CD4-positive, alpha-beta memory T cell (primary cell): ENCODE data around the gene HNRNPA1. TPM values are rescaled to one million over a fixed set of nuclear protein-coding genes. Genes with fewer than 3 reads are reported as not detected.

Experiments
- CTCF ChIA-PET: fragments of 350-600 bp; sonication (Branson Sonifier 250); formaldehyde crosslinking; loops from one replicate; lab custom pipeline; 2021; ENCODE audit warnings: inconsistent platforms; ENCODE audit not compliant: partially characterized antibody; lab: Charles Lee
- POLR2A ChIA-PET: fragments of 350-600 bp; sonication (Branson Sonifier 250); formaldehyde crosslinking; loops from one replicate; lab custom pipeline; 2021; ENCODE audit not compliant: partially characterized antibody; lab: Charles Lee
- DNase-seq, 5 donors: peaks; one replicate each; pipeline versions ENCODE4 v3.0.0 to v3.0.0-alpha.2; 2020 to 2022; ENCODE audit warnings: mixed read lengths in 1 of 5
- H3K27ac ChIP-seq: one replicate; pipeline ENCODE4 v1.7.0; 2013; ENCODE audit warnings: low read depth, low read length
- H3K27me3 ChIP-seq: 2 replicates; pipeline ENCODE4 v1.7.0; 2013; ENCODE audit warnings: mild to moderate bottlenecking, low read length, moderate library complexity; ENCODE audit not compliant: insufficient read depth
- H3K36me3 ChIP-seq: 2 replicates; pipeline ENCODE4 v1.7.0; 2013; ENCODE audit warnings: mild to moderate bottlenecking, low read length, moderate library complexity; ENCODE audit not compliant: insufficient read depth
- H3K4me1 ChIP-seq: 2 replicates; pipeline ENCODE4 v1.7.0; 2013; ENCODE audit warnings: mild to moderate bottlenecking, low read length, moderate library complexity; ENCODE audit not compliant: insufficient read depth
- H3K4me3 ChIP-seq, 2 donors: one replicate each; pipeline ENCODE4 v1.7.0; 2013; ENCODE audit warnings: low read length in 2 of 2, mild to moderate bottlenecking in 1 of 2
- H3K9me3 ChIP-seq, 2 donors: one replicate each; pipeline ENCODE4 v1.7.0; 2013; ENCODE audit warnings: low read length in 2 of 2, control low read depth in 1 of 2; ENCODE audit not compliant: control insufficient read depth in 1 of 2
- H3K27ac Mint-ChIP-seq, 7 donors: one replicate each; pipeline ENCODE4 v1.8.0; 2020 to 2021; ENCODE audit warnings: mixed read lengths in 7 of 7, mild to moderate bottlenecking in 6 of 7, inconsistent platforms in 3 of 7, moderate library complexity in 3 of 7
- H3K27me3 Mint-ChIP-seq, 2 donors: one replicate each; pipeline ENCODE4 v1.8.0; 2020 to 2021; ENCODE audit warnings: mixed read lengths in 2 of 2
- H3K36me3 Mint-ChIP-seq, 2 donors: one replicate each; pipeline ENCODE4 v1.8.0; 2020 to 2021; ENCODE audit warnings: mixed read lengths in 2 of 2, inconsistent platforms in 1 of 2, mild to moderate bottlenecking in 1 of 2
- H3K4me1 Mint-ChIP-seq, 4 donors: one replicate each; pipeline ENCODE4 v1.8.0; 2020 to 2021; ENCODE audit warnings: mixed read lengths in 4 of 4, mild to moderate bottlenecking in 1 of 4
- H3K4me3 Mint-ChIP-seq, 8 donors: one replicate each; pipeline ENCODE4 v1.8.0; 2020 to 2021; ENCODE audit warnings: mixed read lengths in 8 of 8, mild to moderate bottlenecking in 7 of 8, moderate library complexity in 6 of 8, inconsistent platforms in 3 of 8
- H3K9me3 Mint-ChIP-seq, 8 donors: one replicate each; pipeline ENCODE4 v1.8.0; 2020 to 2021; ENCODE audit warnings: mixed read lengths in 8 of 8, mild to moderate bottlenecking in 5 of 8, inconsistent platforms in 3 of 8, moderate library complexity in 1 of 8
- intact Hi-C: fragments of 100-400 bp; cut with micrococcal nuclease; formaldehyde crosslinking; loops from one replicate; pipeline ENCODE4 v1.15.1; 2023
- polyA plus RNA-seq, 2 donors: library from polyadenylated mRNA; unstranded; fragments of 300-500 nt; fragmentation: Illumina TruSeq; gene quantifications; one replicate each; pipeline ENCODE4 v1.2.3, GENCODE V29; 2021
- total RNA-seq, 2 experiments: library from RNA; stranded (reverse); gene quantifications; one replicate each; pipeline ENCODE4 v1.2.3, GENCODE V29; 2021

Gene HNRNPA1
- total and polyA plus RNA-seq, 4 experiments from 2014 or later: 756 to 1,061 (median 972) TPM

- H3K27me3 ChIP-seq: no peaks in the 10 kb centered on the region
- POLR2A ChIA-PET: interaction anchor here (0.8 to 2.4 kb wide), 2 partner anchors 29 to 38 kb away, joined by 3 to 8 read pairs; no protein-coding TSS in a partner anchor
Measured at GRCh38 chr12:54329759-54330158, 49.2 kb downstream of the HNRNPA1 start.

GRCh38 chr12:54330442-54330841, 49.9 kb downstream of the HNRNPA1 start:
- no peaks in the 10 kb centered on the region for H3K27me3 ChIP-seq
- H3K27ac ChIP-seq: peak overlapping the region; percentile 43
- intact Hi-C loops: no loop called here
- no peak for DNase-seq
- peaks cover 65% of the 10 kb centered on the region for H3K4me1 ChIP-seq
- no peaks in the 10 kb centered on the region for H3K27me3 Mint-ChIP-seq
- no peaks in the 10 kb centered on the region for H3K36me3 ChIP-seq
- peak overlapping the region; percentile 11 to 92 (median 86) for H3K27ac Mint-ChIP-seq
- H3K9me3 ChIP-seq: no peaks in the 10 kb centered on the region
- peaks cover 35 to 73% (median 50%) of the 10 kb centered on the region in 4 donors for H3K4me1 Mint-ChIP-seq
- H3K4me3 Mint-ChIP-seq: peak overlapping the region in 6 of 8 donors; percentile 15 to 78 (median 54)
- H3K36me3 Mint-ChIP-seq: peaks cover 0 to 5% of the 10 kb centered on the region in 2 donors
- no peaks in the 10 kb centered on the region for H3K9me3 Mint-ChIP-seq
- CTCF ChIA-PET: interaction anchor here (1.5 kb wide), 1 partner anchor 79 kb away, joined by 6 read pairs; no protein-coding TSS in a partner anchor
- POLR2A ChIA-PET: interaction anchor here (2.4 kb wide), 1 partner anchor 29 kb away, joined by 8 read pairs; no protein-coding TSS in a partner anchor
- no peak overlapping the region for H3K4me3 ChIP-seq

More at GRCh38 chr12:54329759-54330158, 49.2 kb downstream of the HNRNPA1 start:
- H3K4me3 Mint-ChIP-seq: peak overlapping the region in 2 of 8 donors; percentile 23 to 54
- H3K4me1 ChIP-seq: peaks cover 68% of the 10 kb centered on the region
- no peaks in the 10 kb centered on the region for H3K36me3 ChIP-seq
- no peaks in the 10 kb centered on the region for H3K27me3 Mint-ChIP-seq
- H3K27ac ChIP-seq: no peak overlapping the region
- H3K27ac Mint-ChIP-seq: peak overlapping the region; percentile 43 to 78 (median 65)
- no peaks in the 10 kb centered on the region for H3K9me3 ChIP-seq
- peaks cover 0 to 2% (median 0%) of the 10 kb centered on the region in 8 donors for H3K9me3 Mint-ChIP-seq
- no peak for DNase-seq
- no peak overlapping the region for H3K4me3 ChIP-seq
- H3K4me1 Mint-ChIP-seq: peaks cover 40 to 80% (median 57%) of the 10 kb centered on the region in 4 donors
- intact Hi-C loops: no loop called here
- peaks cover 0 to 10% of the 10 kb centered on the region in 2 donors for H3K36me3 Mint-ChIP-seq
- CTCF ChIA-PET: interaction anchor here (1.5 kb wide), 2 partner anchors 39 to 78 kb away, joined by 5 to 6 read pairs; no protein-coding TSS in a partner anchor

- H3K36me3 ChIP-seq: no peaks in the 10 kb centered on the region
- peak overlapping the region; percentile 11 to 86 (median 75) for H3K27ac Mint-ChIP-seq
- peak overlapping the region in 5 of 8 donors; percentile 35 to 59 (median 43) for H3K4me3 Mint-ChIP-seq
- H3K27me3 ChIP-seq: no peaks in the 10 kb centered on the region
- H3K9me3 Mint-ChIP-seq: no peaks in the 10 kb centered on the region
- H3K27ac ChIP-seq: peak overlapping the region; percentile 19
- H3K27me3 Mint-ChIP-seq: no peaks in the 10 kb centered on the region
- ChIA-PET POLR2A (interaction anchor here (2.4 kb wide), 1 partner anchor 28 kb away, joined by 8 read pairs; no protein-coding TSS in a partner anchor), CTCF (interaction anchor here (1.5 to 6.6 kb wide), 3 partner anchors 10 to 80 kb away, joined by 3 to 67 read pairs (median 7); no protein-coding TSS in a partner anchor)
- no peaks in the 10 kb centered on the region for H3K9me3 ChIP-seq
- peaks cover 58% of the 10 kb centered on the region for H3K4me1 ChIP-seq
- DNase-seq: no peak
- intact Hi-C loops: no loop called here
- H3K4me1 Mint-ChIP-seq: peaks cover 33 to 72% (median 46%) of the 10 kb centered on the region in 4 donors
- H3K36me3 Mint-ChIP-seq: peaks cover 0 to 6% of the 10 kb centered on the region in 2 donors
- no peak overlapping the region for H3K4me3 ChIP-seq
Measured at GRCh38 chr12:54331461-54331860, 50.9 kb downstream of the HNRNPA1 start.

- H3K27me3 ChIP-seq: no peaks in the 10 kb centered on the region
- no peak for DNase-seq
- ChIA-PET POLR2A (interaction anchor here (0.8 to 2.7 kb wide), 6 partner anchors 9 to 53 kb away, joined by 3 to 13 read pairs (median 4); partner anchors contain the start of genes CBX5, COPZ1 and HNRNPA1), CTCF (interaction anchor here (1.0 to 7.4 kb wide), 11 partner anchors 8 to 119 kb away, joined by 3 to 101 read pairs (median 5); partner anchors contain the start of gene COPZ1)
- peaks cover 0 to 10% of the 10 kb centered on the region in 2 donors for H3K36me3 Mint-ChIP-seq
- peak overlapping the region in 3 of 7 donors; percentile 7 to 80 (median 13) for H3K27ac Mint-ChIP-seq
- H3K9me3 ChIP-seq: no peaks in the 10 kb centered on the region
- peak overlapping the region in 1 of 8 donors; percentile 17 for H3K4me3 Mint-ChIP-seq
- no peak overlapping the region for H3K4me3 ChIP-seq
- H3K36me3 ChIP-seq: no peaks in the 10 kb centered on the region
- intact Hi-C loops: no loop called here
- no peak overlapping the region for H3K27ac ChIP-seq
- no peaks in the 10 kb centered on the region for H3K27me3 Mint-ChIP-seq
- peaks cover 42% of the 10 kb centered on the region for H3K4me1 ChIP-seq
- H3K4me1 Mint-ChIP-seq: peaks cover 30 to 64% (median 40%) of the 10 kb centered on the region in 4 donors
- no peaks in the 10 kb centered on the region for H3K9me3 Mint-ChIP-seq
Measured at GRCh38 chr12:54333420-54334034, 53.0 kb downstream of the HNRNPA1 start.

Other genes with a start within 250 kb of the HNRNPA1 start
- not detected for gene HOXC5, start 247.7 kb upstream of the HNRNPA1 start, total RNA-seq
- not detected for gene HOXC5, start 247.7 kb upstream of the HNRNPA1 start, polyA plus RNA-seq
- gene HOXC4, start 226.9 kb upstream of the HNRNPA1 start, total RNA-seq: not detected
- not detected for gene HOXC4, start 226.9 kb upstream of the HNRNPA1 start, polyA plus RNA-seq
- gene SMUG1, start 91.7 kb upstream of the HNRNPA1 start, total RNA-seq: 10 to 100 TPM; 27.2 to 30.7 TPM
- gene SMUG1, start 91.7 kb upstream of the HNRNPA1 start, polyA plus RNA-seq: 10 to 100 TPM; 24.6 to 38.2 TPM
- gene CBX5, start 604 bp upstream of the HNRNPA1 start, total RNA-seq: 10 to 100 TPM; 71.0 to 76.3 TPM
- 10 to 100 TPM; 13.3 to 19.2 TPM for gene CBX5, start 604 bp upstream of the HNRNPA1 start, polyA plus RNA-seq
- gene NFE2, start 20.3 kb downstream of the HNRNPA1 start, total RNA-seq: not detected
- gene NFE2, start 20.3 kb downstream of the HNRNPA1 start, polyA plus RNA-seq: under 1 TPM in 1 of 2 donors, not detected in 1; 0.25 TPM
- 10 to 100 TPM; 81.6 to 92.0 TPM for gene COPZ1, start 44.4 kb downstream of the HNRNPA1 start, total RNA-seq
- 100 to 1,000 TPM; 149 to 200 TPM for gene COPZ1, start 44.4 kb downstream of the HNRNPA1 start, polyA plus RNA-seq
- gene GPR84, start 83.8 kb downstream of the HNRNPA1 start, total RNA-seq: under 1 TPM in 1 of 2 experiments, not detected in 1; 0.36 TPM
- not detected for gene GPR84, start 83.8 kb downstream of the HNRNPA1 start, polyA plus RNA-seq
- gene ZNF385A, start 104.0 kb downstream of the HNRNPA1 start, total RNA-seq: 1 to 10 TPM; 1.8 to 2.1 TPM
- gene ZNF385A, start 104.0 kb downstream of the HNRNPA1 start, polyA plus RNA-seq: not detected
- gene ITGA5, start 138.5 kb downstream of the HNRNPA1 start, total RNA-seq: 100 to 1,000 TPM; 158 to 162 TPM
- gene ITGA5, start 138.5 kb downstream of the HNRNPA1 start, polyA plus RNA-seq: 10 to 100 TPM; 28.8 to 64.7 TPM
- gene GTSF1, start 192.9 kb downstream of the HNRNPA1 start, total RNA-seq: 1 to 10 TPM; 4.2 to 7.0 TPM
- gene GTSF1, start 192.9 kb downstream of the HNRNPA1 start, polyA plus RNA-seq: 10 to 100 TPM; 15.8 to 38.5 TPM
- 100 to 1,000 TPM; 134 to 138 TPM for gene NCKAP1L, start 217.0 kb downstream of the HNRNPA1 start, total RNA-seq
- 100 to 1,000 TPM in 1 of 2 donors, 10 to 100 TPM in 1; 93.4 to 107 TPM for gene NCKAP1L, start 217.0 kb downstream of the HNRNPA1 start, polyA plus RNA-seq